K562 (cell line): ENCODE results near the gene TIAL1.

Experiments
- PREB ChIP-seq: sonication (generic); formaldehyde crosslinking; IDR thresholded peaks from 2 replicates; pipeline ENCODE4 v1.8.1; 2023; ENCODE audit warnings: mild to moderate bottlenecking, missing genetic modification reagents
- TSHZ1 ChIP-seq: fragments of 250-450 bp; sonication (Bioruptor Pico); IDR thresholded peaks from 2 replicates; pipeline ENCODE4 v1.4.0; 2020; ENCODE audit warnings: mild to moderate bottlenecking, moderate library complexity
- ZFP36 ChIP-seq: fragments of 150-350 bp; IDR thresholded peaks from 2 replicates; pipeline ENCODE4 v1.6.1; 2018; ENCODE audit warnings: low read length, low read depth; ENCODE audit not compliant: partially characterized antibody

GRCh38 chr10:119609516-119609915, 12.8 kb upstream of the TIAL1 start:
- TF ChIP-seq PREB (no peak), TSHZ1 (CRISPR knock-in tag) (no peak), ZFP36 (no peak)
